Vagina (tissue), 2 donors: ENCODE measurements around the gene MON2. TPM values are rescaled to one million over a fixed set of nuclear protein-coding genes. Genes with fewer than 3 reads are reported as not detected.
A peak's percentile ranks its signal among the peaks of the same experiment; 100 is the strongest.

Experiments used
- DNase-seq, 2 donors: peaks; one replicate each; pipeline ENCODE4 v3.0.0-alpha.2; 2017; ENCODE audit errors: extremely low spot score in 2 of 2
- H3K27ac ChIP-seq: fragments of 200-600 bp; sonication (generic); one replicate; pipeline ENCODE4 v1.5.1; 2019
- H3K27me3 ChIP-seq: fragments of 200-600 bp; sonication (generic); one replicate; pipeline ENCODE4 v1.5.1; 2019
- H3K36me3 ChIP-seq, 2 donors: fragments of 200-600 bp; sonication (generic); one replicate each; pipeline ENCODE4 v1.5.1; 2017 to 2019
- H3K4me1 ChIP-seq: fragments of 200-600 bp; sonication (generic); one replicate; pipeline ENCODE4 v1.5.1; 2019
- H3K4me3 ChIP-seq, 2 donors: fragments of 200-600 bp; sonication (generic); 1 replicate in 1 of 2; 2 replicates in 1 of 2; pipeline ENCODE4 v1.5.1; 2016 to 2019
- H3K9me3 ChIP-seq: fragments of 200-600 bp; sonication (generic); one replicate; pipeline ENCODE4 v1.5.1; 2019
- CTCF ChIP-seq, 3 experiments: fragments of 450-650 bp in 2 of 3; fragments of 200-600 bp in 1 of 3; sonication (generic) in 1 of 3; IDR thresholded peaks; one replicate each; pipeline ENCODE4 v1.5.1; 2017 to 2019; ENCODE audit warnings: antibody characterized with exemption in 3 of 3, mild to moderate bottlenecking in 2 of 3, moderate library complexity in 2 of 3
- POLR2A ChIP-seq, 2 donors: fragments of 450-650 bp; IDR thresholded peaks; one replicate each; pipeline ENCODE4 v1.6.1; 2017; ENCODE audit warnings: antibody characterized with exemption in 2 of 2, mild to moderate bottlenecking in 2 of 2, moderate library complexity in 2 of 2
- POLR2AphosphoS5 ChIP-seq, 2 donors: sonication (generic); formaldehyde crosslinking; IDR thresholded peaks; one replicate each; pipeline ENCODE4 v1.9.0; 2017; ENCODE audit warnings: antibody characterized with exemption in 2 of 2, mild to moderate bottlenecking in 2 of 2, low read depth in 1 of 2; ENCODE audit not compliant: insufficient read depth in 1 of 2
- intact Hi-C: fragments of 100-400 bp; cut with DNase I; formaldehyde crosslinking; loops from one replicate; pipeline ENCODE4 v1.15.1; 2023
- total RNA-seq: library from RNA; depleted of rRNA; stranded (reverse); fragments of >200 nt; gene quantifications from one replicate; pipeline ENCODE4 v1.2.3, GENCODE V29; 2016

MON2 gene, protein sequence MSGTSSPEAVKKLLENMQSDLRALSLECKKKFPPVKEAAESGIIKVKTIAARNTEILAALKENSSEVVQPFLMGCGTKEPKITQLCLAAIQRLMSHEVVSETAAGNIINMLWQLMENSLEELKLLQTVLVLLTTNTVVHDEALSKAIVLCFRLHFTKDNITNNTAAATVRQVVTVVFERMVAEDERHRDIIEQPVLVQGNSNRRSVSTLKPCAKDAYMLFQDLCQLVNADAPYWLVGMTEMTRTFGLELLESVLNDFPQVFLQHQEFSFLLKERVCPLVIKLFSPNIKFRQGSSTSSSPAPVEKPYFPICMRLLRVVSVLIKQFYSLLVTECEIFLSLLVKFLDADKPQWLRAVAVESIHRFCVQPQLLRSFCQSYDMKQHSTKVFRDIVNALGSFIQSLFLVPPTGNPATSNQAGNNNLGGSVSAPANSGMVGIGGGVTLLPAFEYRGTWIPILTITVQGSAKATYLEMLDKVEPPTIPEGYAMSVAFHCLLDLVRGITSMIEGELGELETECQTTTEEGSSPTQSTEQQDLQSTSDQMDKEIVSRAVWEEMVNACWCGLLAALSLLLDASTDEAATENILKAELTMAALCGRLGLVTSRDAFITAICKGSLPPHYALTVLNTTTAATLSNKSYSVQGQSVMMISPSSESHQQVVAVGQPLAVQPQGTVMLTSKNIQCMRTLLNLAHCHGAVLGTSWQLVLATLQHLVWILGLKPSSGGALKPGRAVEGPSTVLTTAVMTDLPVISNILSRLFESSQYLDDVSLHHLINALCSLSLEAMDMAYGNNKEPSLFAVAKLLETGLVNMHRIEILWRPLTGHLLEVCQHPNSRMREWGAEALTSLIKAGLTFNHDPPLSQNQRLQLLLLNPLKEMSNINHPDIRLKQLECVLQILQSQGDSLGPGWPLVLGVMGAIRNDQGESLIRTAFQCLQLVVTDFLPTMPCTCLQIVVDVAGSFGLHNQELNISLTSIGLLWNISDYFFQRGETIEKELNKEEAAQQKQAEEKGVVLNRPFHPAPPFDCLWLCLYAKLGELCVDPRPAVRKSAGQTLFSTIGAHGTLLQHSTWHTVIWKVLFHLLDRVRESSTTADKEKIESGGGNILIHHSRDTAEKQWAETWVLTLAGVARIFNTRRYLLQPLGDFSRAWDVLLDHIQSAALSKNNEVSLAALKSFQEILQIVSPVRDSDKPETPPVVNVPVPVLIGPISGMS (N-terminal part only)
- total RNA-seq, result 85.0 TPM

DNA sequence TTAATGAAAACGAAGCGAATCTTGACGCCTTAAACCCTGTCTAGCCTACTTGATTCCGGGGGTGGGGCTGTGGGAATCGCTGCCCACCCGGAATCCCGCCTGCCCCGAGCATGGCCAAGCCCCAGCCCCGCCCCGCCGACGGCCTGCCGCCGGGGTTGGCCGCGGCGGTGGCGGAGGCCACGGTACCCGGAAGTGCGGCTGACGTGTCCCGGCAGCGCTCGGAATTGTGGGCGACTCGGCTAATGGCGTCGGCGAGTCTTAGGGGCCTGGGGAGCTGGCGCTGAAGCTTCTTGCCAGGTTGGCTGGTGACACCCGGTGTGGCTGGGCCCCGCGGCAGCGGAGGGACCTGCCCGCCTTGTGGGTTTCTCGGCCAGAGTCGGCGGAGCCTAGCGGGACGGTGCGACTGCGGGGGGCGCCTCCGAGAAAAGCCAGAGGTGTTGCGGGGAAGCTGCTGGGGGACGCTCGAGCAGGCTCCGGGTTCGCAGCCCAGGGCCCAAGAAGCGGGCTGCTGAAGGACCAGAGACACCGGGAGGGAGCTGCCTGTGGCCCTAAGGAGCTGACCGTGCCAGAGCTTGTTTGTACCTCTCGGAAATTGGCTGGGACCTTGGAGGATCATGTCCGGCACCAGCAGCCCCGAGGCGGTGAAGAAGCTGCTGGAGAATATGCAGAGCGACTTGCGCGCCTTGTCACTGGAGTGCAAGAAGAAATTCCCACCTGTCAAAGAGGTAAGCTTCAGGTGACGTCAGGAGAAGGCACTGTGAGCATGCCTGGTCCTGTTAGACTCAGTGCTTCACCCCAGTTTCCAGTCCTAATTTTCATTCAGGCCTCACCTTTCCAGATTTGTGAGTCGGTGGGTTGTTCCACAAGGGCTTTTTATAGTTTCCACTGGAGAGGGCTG lies at the start of gene MON2:
Gene MON2, plus strand, starts transcription at position 233 of the 898 bp plus-strand sequence. Its CDS starts 382 bp downstream, at position 615.
- Histone ChIP-seq H3K4me3 (peak within 1 kb of the TSS; percentile 97), H3K27ac (peak within 1 kb of the TSS; percentile 93), H3K36me3 (no peaks in the 10 kb centered on the region), H3K4me1 (peaks cover 28% of the 10 kb centered on the region), H3K27me3 (no peaks in the 10 kb centered on the region), H3K9me3 (no peaks in the 10 kb centered on the region)
- DNase-seq, result peak in 1 of 2 donors; percentile 89
- TF ChIP-seq CTCF (IDR thresholded peaks at IDR 0.05) (no peak), POLR2A (IDR thresholded peaks at IDR 0.05) (peak in 1 of 2 donors; percentile 50), POLR2AphosphoS5 (IDR thresholded peaks at IDR 0.05; ENCODE audit: insufficient read depth in 1 of 2, low read depth in 1 of 2) (peak in 1 of 2 donors; percentile 84)
- intact Hi-C loops, result no loop called here

DNA sequence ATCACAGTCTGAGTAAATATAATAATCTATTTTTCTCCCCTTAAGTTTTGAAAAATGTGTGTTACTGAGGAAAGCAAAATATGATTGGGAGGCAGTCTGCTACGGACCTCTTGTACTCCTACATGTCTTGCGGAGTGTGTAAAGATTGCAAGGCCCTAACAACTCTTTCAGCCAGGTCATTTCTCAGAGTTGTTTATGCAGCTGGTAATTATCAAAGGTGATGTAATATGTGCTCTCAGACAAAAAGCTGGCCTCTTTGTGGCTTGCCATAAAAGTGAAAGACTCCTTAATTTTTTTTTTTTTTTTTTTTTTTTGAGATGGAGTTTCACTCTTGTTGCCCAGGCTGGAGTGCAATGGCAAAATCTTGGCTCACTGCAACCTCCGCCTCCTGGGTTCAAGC lies 40.5 kb upstream of the MON2 start:
- Histone ChIP-seq H3K4me3 (no peak overlapping the region), H3K36me3 (no peaks in the 10 kb centered on the region), H3K9me3 (no peaks in the 10 kb centered on the region), H3K4me1 (no peaks in the 10 kb centered on the region), H3K27ac (no peak overlapping the region), H3K27me3 (no peaks in the 10 kb centered on the region)
- TF ChIP-seq POLR2AphosphoS5 (IDR thresholded peaks at IDR 0.05; ENCODE audit: insufficient read depth in 1 of 2, low read depth in 1 of 2) (no peak), POLR2A (IDR thresholded peaks at IDR 0.05) (no peak), CTCF (IDR thresholded peaks at IDR 0.05) (no peak)
- intact Hi-C loops, result no loop called here
- no peak for DNase-seq

- Histone ChIP-seq H3K27ac (no peak overlapping the region), H3K4me3 (no peak overlapping the region), H3K9me3 (no peaks in the 10 kb centered on the region), H3K36me3 (no peaks in the 10 kb centered on the region), H3K4me1 (no peaks in the 10 kb centered on the region), H3K27me3 (no peaks in the 10 kb centered on the region)
- intact Hi-C loops, result no loop called here
- TF ChIP-seq POLR2AphosphoS5 (IDR thresholded peaks at IDR 0.05; ENCODE audit: insufficient read depth in 1 of 2, low read depth in 1 of 2) (no peak), POLR2A (IDR thresholded peaks at IDR 0.05) (no peak), CTCF (IDR thresholded peaks at IDR 0.05) (no peak)
- no peak for DNase-seq
Measured at GRCh38 chr12:62429457-62429856, 37.2 kb upstream of the MON2 start.

DNA sequence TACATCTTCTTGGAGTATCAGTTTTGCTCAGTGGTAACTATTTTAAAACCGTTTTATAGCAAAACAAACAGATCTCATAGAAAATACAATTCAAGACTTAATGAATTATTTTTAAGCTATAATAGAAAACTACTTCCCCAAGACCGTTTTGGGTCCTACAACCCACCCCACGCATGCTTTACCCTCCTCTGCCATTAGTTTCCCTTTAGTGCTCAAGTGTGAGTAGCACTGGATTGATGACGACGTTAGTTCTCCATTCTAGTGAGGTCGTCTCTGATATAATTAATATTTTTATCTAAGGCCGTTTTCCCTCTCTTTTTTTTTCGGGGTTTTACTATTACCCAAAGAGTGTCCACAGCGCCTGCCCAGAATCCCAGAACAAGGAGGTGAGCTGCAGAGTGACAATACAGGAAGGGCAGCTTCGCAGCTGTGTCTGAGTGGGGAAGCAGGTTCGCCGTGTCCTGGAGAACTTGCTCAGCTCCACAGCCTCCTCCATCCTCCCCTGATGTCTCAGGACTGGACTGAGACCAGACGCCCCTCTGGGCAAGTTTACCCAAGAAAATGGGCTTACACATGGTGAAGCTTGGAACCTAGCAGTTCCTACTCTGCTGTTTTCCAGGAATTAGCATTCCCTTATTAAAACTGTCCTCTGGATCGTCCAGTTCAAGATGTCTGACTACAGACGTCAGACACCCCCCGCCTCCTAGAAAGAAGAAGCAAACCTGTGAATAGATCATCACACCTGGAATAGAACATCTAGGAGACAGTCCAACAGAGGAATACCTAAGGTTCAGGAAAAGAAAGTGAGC lies 31.9 kb upstream of the MON2 start:
- H3K4me3 ChIP-seq, result peak overlapping the region; percentile 38 to 51
- no peaks in the 10 kb centered on the region for H3K27me3 ChIP-seq
- no peaks in the 10 kb centered on the region for H3K9me3 ChIP-seq
- peaks cover 15% of the 10 kb centered on the region for H3K4me1 ChIP-seq
- no peak for DNase-seq
- TF ChIP-seq POLR2AphosphoS5 (IDR thresholded peaks at IDR 0.05; ENCODE audit: insufficient read depth in 1 of 2, low read depth in 1 of 2) (no peak), CTCF (IDR thresholded peaks at IDR 0.05) (no peak), POLR2A (IDR thresholded peaks at IDR 0.05) (no peak)
- H3K27ac ChIP-seq, result no peak overlapping the region
- intact Hi-C loops, result loop anchor here (10.0 kb wide), 1 partner anchor 360 kb away; no protein-coding TSS in a partner anchor
- no peaks in the 10 kb centered on the region for H3K36me3 ChIP-seq
